Measurements from ENCODE around the gene SEC24B.
"Not testable (repeated sequence)": the region's sequence is repeated elsewhere in the genome, so short reads cannot be mapped to it uniquely, and the experiment has no call there.

The SEC24B gene

GRCh38 chr4:109432696-109433095 lies 919 bp upstream of the SEC24B start:
- no peak for DNase-seq (ENCODE audit: low spot score)

GRCh38 chr4:109434007-109434971 lies 674 bp downstream of the SEC24B start:
- DNase-seq (ENCODE audit: low spot score) = peak; percentile 8

GRCh38 chr4:109435635-109436034 lies 2.0 kb downstream of the SEC24B start:
- DNase-seq (ENCODE audit: low spot score) = no peak

- no peak for DNase-seq (ENCODE audit: low spot score)
Measured at GRCh38 chr4:109436504-109436903, 2.9 kb downstream of the SEC24B start.

GRCh38 chr4:109440948-109441347 lies 7.3 kb downstream of the SEC24B start:
- DNase-seq (ENCODE audit: low spot score) = no peak

- no peak for DNase-seq (ENCODE audit: low spot score)
Measured at GRCh38 chr4:109441862-109442458, 8.3 kb downstream of the SEC24B start.

GRCh38 chr4:109444182-109444844 lies 10.7 kb downstream of the SEC24B start:
- DNase-seq (ENCODE audit: low spot score) = no peak

- no peak for DNase-seq (ENCODE audit: low spot score)
Measured at GRCh38 chr4:109447278-109447677, 13.7 kb downstream of the SEC24B start.

- DNase-seq (ENCODE audit: low spot score) = no peak
Measured at GRCh38 chr4:109451544-109452273, 18.1 kb downstream of the SEC24B start.

- not testable (repeated sequence) for DNase-seq (ENCODE audit: low spot score)
Measured at GRCh38 chr4:109453110-109453509, 19.5 kb downstream of the SEC24B start.

GRCh38 chr4:109462297-109462696 lies 28.7 kb downstream of the SEC24B start:
- DNase-seq (ENCODE audit: low spot score) = no peak

- no peak for DNase-seq (ENCODE audit: low spot score)
Measured at GRCh38 chr4:109462802-109463201, 29.2 kb downstream of the SEC24B start.

- DNase-seq (ENCODE audit: low spot score) = no peak
Measured at GRCh38 chr4:109465069-109465468, 31.5 kb downstream of the SEC24B start.

GRCh38 chr4:109469915-109470314 lies 36.3 kb downstream of the SEC24B start:
- no peak for DNase-seq (ENCODE audit: low spot score)

GRCh38 chr4:109472343-109472761 lies 38.7 kb downstream of the SEC24B start:
- DNase-seq (ENCODE audit: low spot score) = peak; percentile 8

GRCh38 chr4:109473824-109474223 lies 40.2 kb downstream of the SEC24B start:
- DNase-seq (ENCODE audit: low spot score) = no peak

- DNase-seq (ENCODE audit: low spot score) = no peak
Measured at GRCh38 chr4:109486007-109486406, 52.4 kb downstream of the SEC24B start.

- DNase-seq (ENCODE audit: low spot score) = no peak
Measured at GRCh38 chr4:109494563-109494962, 60.9 kb downstream of the SEC24B start.

- DNase-seq (ENCODE audit: low spot score) = no peak
Measured at GRCh38 chr4:109495514-109495913, 61.9 kb downstream of the SEC24B start.

GRCh38 chr4:109496875-109497274 lies 63.3 kb downstream of the SEC24B start:
- DNase-seq (ENCODE audit: low spot score) = no peak

GRCh38 chr4:109497511-109497910 lies 63.9 kb downstream of the SEC24B start:
- DNase-seq (ENCODE audit: low spot score) = no peak

GRCh38 chr4:109499513-109499912 lies 65.9 kb downstream of the SEC24B start:
- DNase-seq (ENCODE audit: low spot score) = no peak
